Upper lobe of right lung (tissue), 1 donor: Measurements from ENCODE around the gene PDE6A. TPM values are rescaled to one million over a fixed set of nuclear protein-coding genes. Genes with fewer than 3 reads are reported as not detected.

Source experiments
- ATAC-seq: fragments of 200-7000 bp; cut with Tn5 transposase; one replicate; pipeline ENCODE4 v1.9.1; 2020; ENCODE audit warnings: mild to moderate bottlenecking, moderate library complexity
- DNase-seq: peaks from one replicate; pipeline ENCODE4 v3.0.0-alpha.2; 2020
- H3K27ac ChIP-seq: fragments of 200-600 bp; one replicate; pipeline ENCODE4 v1.8.0; 2022
- H3K27me3 ChIP-seq: fragments of 200-600 bp; one replicate; pipeline ENCODE4 v1.8.0; 2022; ENCODE audit warnings: mild to moderate bottlenecking
- H3K36me3 ChIP-seq: fragments of 200-600 bp; one replicate; pipeline ENCODE4 v1.8.0; 2022
- H3K4me1 ChIP-seq: fragments of 200-600 bp; one replicate; pipeline ENCODE4 v1.8.0; 2022
- H3K4me3 ChIP-seq: fragments of 200-600 bp; one replicate; pipeline ENCODE4 v1.8.0; 2022; ENCODE audit warnings: mild to moderate bottlenecking
- H3K9me3 ChIP-seq: fragments of 200-600 bp; one replicate; pipeline ENCODE4 v1.8.0; 2022
- CTCF ChIP-seq: fragments of 200-600 bp; IDR thresholded peaks from one replicate; pipeline ENCODE4 v1.8.0; 2022; ENCODE audit warnings: antibody characterized with exemption
- intact Hi-C: fragments of 100-400 bp; cut with DNase I; formaldehyde crosslinking; loops from one replicate; pipeline ENCODE4 v1.11.0; 2022
- total RNA-seq: library from RNA; stranded (reverse); fragmentation: NEBNext Ultra II Directional; extraction: Animal tissue kit (Norgen Biotek cat#: 25700); gene quantifications from one replicate; pipeline ENCODE4 v1.2.1, GENCODE V29; 2021
- donor health status: DM: no; HTN: yes; CAD: no; lungs with severe emphysema.

The PDE6A gene
- total RNA-seq, 1 donor from 2014 or later: 0.09 TPM

- no peak for TF ChIP-seq CTCF
- Histone ChIP-seq H3K27me3 (no peaks in the 10 kb centered on the region), H3K4me3 (no peak overlapping the region), H3K36me3 (no peaks in the 10 kb centered on the region), H3K4me1 (peaks cover 3% of the 10 kb centered on the region), H3K9me3 (no peaks in the 10 kb centered on the region), H3K27ac (no peak overlapping the region)
- intact Hi-C loops: no loop called here
- ATAC-seq: no peak
- no peak for DNase-seq
Observed at GRCh38 chr5:149851211-149851610, 93.4 kb downstream of the PDE6A start.

GRCh38 chr5:149849966-149850910, 94.4 kb downstream of the PDE6A start:
- intact Hi-C loops: no loop called here
- DNase-seq (no peak), ATAC-seq (no peak)
- no peak for TF ChIP-seq CTCF
- Histone ChIP-seq H3K4me3 (no peak overlapping the region), H3K36me3 (peaks cover 5% of the 10 kb centered on the region), H3K27ac (no peak overlapping the region), H3K4me1 (peaks cover 3% of the 10 kb centered on the region), H3K9me3 (no peaks in the 10 kb centered on the region), H3K27me3 (no peaks in the 10 kb centered on the region)

- no peak for TF ChIP-seq CTCF
Observed at GRCh38 chr5:149849280-149849965, 95.2 kb downstream of the PDE6A start.

GRCh38 chr5:149847611-149848010, 97.0 kb downstream of the PDE6A start:
- no peak for DNase-seq
- no peak for ATAC-seq
- Histone ChIP-seq H3K36me3 (peaks cover 5% of the 10 kb centered on the region), H3K4me1 (no peaks in the 10 kb centered on the region), H3K9me3 (no peaks in the 10 kb centered on the region), H3K27me3 (no peaks in the 10 kb centered on the region), H3K4me3 (no peak overlapping the region), H3K27ac (no peak overlapping the region)
- no peak for TF ChIP-seq CTCF
- intact Hi-C loops: no loop called here

More at GRCh38 chr5:149849280-149849965, 95.2 kb downstream of the PDE6A start:
- intact Hi-C loops: no loop called here
- no peak overlapping the region for H3K4me3 ChIP-seq
- ATAC-seq (no peak), DNase-seq (no peak)
- H3K36me3 ChIP-seq: peaks cover 5% of the 10 kb centered on the region
- H3K4me1 ChIP-seq: peaks cover 3% of the 10 kb centered on the region
- H3K27me3 ChIP-seq: no peaks in the 10 kb centered on the region
- no peak overlapping the region for H3K27ac ChIP-seq
- H3K9me3 ChIP-seq: no peaks in the 10 kb centered on the region

GRCh38 chr5:149846021-149846420, 98.6 kb downstream of the PDE6A start:
- intact Hi-C loops: no loop called here
- Histone ChIP-seq H3K27me3 (no peaks in the 10 kb centered on the region), H3K27ac (no peak overlapping the region), H3K4me1 (no peaks in the 10 kb centered on the region), H3K9me3 (no peaks in the 10 kb centered on the region), H3K4me3 (no peak overlapping the region), H3K36me3 (peaks cover 5% of the 10 kb centered on the region)
- no peak for TF ChIP-seq CTCF
- ATAC-seq (no peak), DNase-seq (no peak)
